ENCODE results near the gene CMTM5. TPM values are rescaled to one million over a fixed set of nuclear protein-coding genes. Genes with fewer than 3 reads are reported as not detected.
"Not testable (repeated sequence)": the region's sequence is repeated elsewhere in the genome, so short reads cannot be mapped to it uniquely, and the experiment has no call there.

CMTM5 gene
- total RNA-seq, 1 experiment from 2014 or later = 0.10 TPM

- no peak for DNase-seq (ENCODE audit: low read depth)
These were observed 1.0 kb downstream of the CMTM5 start for GRCh38 chr14:23377573-23378563.

DNA sequence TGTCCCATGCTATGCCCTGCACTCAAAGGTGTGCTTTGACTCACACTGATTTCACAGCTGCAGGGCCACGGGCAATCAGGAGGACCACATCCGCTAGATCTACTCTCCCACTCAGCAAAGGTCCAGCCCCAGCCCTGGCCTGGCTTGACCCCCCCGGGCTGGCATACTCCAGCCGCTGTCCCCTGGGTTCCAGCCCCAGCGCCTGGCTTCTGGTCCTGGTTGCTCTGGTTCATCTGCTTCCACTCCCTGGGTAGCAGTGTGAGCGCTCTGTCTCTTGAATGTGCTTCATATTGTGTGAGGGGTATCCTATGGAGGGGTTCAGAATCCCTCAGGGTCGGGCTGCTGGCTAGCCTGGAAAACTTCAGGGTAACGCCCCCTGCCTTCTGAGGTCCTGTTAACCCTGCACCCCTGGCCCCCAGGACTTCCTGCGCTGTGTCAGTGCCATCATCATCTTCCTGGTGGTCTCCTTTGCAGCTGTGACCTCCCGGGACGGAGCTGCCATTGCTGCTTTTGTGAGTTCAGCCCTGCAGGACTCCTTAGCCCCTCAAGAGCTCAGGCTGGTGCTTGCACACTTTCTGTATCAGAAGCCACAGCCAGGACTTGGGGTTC is 1.9 kb downstream of the CMTM5 start:
- DNase-seq (ENCODE audit: low read depth) = no peak

- DNase-seq (ENCODE audit: low read depth) = peak; percentile 22
These were observed 2.7 kb downstream of the CMTM5 start for GRCh38 chr14:23379366-23380196.

GRCh38 chr14:23380197-23380914 is 3.5 kb downstream of the CMTM5 start:
- no peak for DNase-seq (ENCODE audit: low read depth)

GRCh38 chr14:23380976-23381375 is 4.1 kb downstream of the CMTM5 start:
- DNase-seq (ENCODE audit: low read depth) = no peak

DNA sequence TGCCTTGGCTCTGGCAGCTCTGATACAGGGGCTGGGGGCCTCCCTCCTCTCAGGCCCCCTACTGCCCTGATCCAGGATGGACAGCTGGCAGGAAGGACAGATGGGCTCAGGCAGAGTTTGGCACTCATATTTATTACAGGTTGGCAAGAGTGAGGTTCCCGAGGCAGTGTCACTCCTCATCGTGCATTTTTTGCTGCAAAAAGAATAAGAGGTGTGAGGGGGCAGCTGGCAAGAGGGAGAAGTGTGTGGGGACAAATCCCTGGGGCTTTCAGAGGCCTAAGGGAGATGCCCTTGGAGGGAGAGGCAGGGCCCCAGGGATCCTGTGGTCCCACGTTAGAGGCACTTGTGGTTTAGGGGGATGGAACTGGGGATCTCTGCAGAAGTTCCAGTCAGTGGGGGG is 5.0 kb downstream of the CMTM5 start:
- DNase-seq (ENCODE audit: low read depth) = no peak

- DNase-seq (ENCODE audit: low read depth) = no peak
These were observed 5.4 kb downstream of the CMTM5 start for GRCh38 chr14:23382276-23382675.

DNA sequence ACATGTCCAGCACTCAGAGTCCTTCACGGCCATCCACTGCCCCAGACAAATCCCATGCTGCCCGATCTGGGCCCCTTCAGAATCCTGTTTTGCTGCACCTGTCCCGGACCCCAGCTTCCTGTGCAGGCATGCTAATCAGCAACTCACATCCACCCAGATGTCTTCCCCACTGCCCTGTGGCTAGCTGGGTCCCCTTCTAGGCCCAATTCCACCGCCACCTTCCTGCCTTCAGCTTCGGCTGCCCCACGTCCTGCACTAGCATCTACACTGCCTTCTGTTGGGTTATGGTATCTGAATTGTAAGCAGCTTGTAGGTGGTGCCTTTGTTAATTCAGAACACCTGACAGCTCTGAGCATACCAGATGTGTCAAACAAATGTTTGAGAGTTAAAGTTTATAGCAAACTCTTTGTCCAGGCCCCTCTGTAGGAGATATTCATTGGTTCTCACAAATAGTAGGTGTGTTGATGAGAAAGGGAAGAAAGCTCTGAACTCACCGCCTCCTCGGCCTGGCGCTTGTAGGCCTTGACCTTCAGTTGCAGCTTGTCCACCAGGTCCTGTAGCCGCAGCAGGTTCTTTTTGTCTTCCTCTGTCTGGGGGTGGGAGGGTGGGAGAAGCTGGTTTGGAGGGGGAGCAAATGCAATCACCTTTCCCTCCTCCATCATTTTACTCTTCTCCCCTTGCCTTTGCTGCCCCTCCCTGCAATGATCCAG is 6.0 kb downstream of the CMTM5 start:
- DNase-seq (ENCODE audit: low read depth) = no peak

DNA sequence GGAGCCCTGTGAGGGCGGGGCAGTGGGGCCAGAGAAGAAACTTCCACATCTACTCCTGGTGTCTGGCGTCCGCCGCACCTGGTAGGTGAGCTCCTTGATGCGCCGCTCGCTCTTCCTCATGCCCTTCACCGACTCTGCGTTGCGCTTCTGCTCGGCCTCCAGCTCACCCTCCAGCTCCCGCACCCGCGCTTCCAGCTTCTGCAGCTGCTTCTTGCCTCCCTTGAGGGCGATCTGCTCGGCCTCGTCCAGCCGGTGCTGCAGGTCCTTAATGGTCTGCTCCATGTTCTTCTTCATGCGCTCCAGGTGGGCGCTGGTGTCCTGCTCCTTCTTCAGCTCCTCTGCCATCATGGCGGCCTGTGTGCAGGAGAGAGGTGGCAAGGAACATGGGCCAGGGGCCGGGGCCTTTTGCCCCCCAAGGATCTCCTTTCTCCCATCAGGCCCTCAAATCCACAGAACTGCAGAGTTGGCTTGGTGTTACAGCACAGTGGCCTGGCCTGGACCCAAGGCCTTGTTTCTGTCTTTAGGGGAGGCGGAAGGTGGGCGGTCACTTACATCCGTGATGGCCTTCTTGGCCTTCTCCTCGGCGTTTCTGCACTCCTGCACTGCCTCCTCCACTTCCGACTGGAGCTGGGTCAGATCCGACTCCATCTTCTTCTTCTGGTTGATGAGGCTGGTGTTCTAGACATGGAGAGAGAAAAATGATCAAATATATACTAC is 7.7 kb downstream of the CMTM5 start:
- DNase-seq (ENCODE audit: low read depth) = no peak

- DNase-seq (ENCODE audit: low read depth) = no peak
These were observed 8.4 kb downstream of the CMTM5 start for GRCh38 chr14:23385244-23385641.

DNA sequence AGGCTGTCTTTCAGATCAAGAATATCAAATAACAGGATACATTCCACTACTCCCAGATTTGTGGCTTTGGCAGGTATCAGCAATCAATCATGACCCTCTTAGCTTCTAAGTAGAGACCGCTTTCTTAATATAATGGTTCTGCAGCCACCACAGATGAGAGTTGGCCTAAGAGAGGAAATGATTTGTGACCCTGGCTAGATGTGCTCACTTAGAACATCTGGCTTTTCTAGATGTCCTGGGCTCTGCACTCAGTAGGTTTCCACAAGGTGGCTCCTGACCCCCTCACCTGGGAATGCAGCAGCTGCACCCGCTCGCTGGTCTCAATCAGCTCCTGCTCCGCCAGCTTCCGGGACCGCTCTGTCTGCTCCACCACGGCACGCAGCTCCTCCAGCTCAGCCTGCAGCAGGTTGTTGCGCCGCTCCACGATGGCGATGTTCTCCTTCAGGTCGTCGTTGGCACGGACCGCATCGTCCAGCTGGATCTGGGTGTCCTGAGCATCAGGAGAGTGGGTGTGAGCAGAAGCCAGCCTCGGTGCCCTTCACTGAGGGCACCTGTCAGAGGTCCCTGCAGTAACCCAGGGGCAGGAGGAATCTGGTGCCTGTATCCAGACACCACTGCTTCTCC is 8.9 kb downstream of the CMTM5 start:
- no peak for DNase-seq (ENCODE audit: low read depth)

DNA sequence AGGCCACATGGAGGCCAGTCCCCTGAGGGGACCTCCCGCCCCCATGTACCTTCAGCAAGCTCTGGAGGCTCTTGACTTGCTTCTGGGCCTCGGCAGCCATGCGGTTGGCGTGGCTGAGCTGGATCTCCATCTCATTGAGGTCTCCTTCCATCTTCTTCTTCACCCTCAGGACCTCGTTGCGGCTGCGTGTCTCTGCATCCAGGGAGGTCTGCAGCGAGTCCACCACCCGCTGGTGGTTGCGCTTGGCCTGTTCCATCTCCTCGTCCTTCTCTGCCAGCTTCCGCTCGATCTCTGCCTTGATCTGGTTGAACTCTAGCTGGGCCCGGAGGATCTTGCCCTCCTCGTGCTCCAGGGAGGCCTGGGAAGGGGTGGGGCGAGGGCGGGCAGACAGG is 9.4 kb downstream of the CMTM5 start:
- not testable (repeated sequence) for DNase-seq (ENCODE audit: low read depth)

GRCh38 chr14:23386999-23387398 is 10.2 kb downstream of the CMTM5 start:
- no peak for DNase-seq (ENCODE audit: low read depth)

DNA sequence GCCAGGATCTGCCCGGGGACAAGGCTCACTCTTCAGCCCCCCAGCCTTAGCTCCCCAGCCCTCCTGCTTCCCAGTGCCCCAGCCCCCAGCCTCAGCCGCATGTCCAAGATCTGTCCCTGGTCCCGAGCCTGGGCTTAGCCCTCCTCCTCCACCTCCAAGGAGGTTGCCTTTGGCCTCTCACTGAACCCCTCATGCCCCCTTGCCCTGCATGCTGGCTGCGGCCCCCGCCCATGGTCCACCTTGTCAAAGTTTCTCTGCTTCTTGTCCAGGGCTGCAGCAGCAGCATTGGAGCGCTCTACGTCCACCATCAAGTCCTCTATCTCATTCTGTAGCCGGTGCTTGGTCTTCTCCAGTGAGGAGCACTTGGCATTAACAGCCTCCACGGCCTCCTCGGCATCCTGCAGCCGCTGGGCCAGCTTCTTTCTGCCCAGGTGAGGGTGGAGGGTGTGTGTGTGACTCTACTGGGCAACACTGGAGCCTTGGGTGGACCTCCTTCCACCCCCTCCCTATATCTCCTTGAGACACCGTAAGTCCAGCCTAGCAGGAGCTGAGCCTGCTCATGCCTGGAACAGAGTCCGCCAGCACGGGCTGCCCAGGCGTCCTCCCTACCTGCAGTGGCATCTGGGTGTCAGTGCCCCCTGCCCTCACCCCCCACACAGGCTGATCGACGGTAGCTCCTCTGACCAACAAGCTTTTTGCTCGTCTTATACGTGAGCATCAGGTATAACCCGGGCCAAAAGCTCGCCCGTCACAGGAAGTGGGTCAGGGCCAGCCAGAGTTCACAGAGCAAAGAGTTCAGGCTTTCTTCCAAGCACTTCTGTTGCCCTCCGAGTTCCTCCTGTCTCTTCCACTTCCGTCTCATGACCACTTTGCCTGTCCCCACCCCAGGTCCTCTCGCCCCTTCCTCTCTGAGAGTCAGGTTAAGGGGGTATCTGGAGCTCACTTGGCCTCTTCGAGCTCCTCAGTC is 11.4 kb downstream of the CMTM5 start:
- no peak for DNase-seq (ENCODE audit: low read depth)

DNA sequence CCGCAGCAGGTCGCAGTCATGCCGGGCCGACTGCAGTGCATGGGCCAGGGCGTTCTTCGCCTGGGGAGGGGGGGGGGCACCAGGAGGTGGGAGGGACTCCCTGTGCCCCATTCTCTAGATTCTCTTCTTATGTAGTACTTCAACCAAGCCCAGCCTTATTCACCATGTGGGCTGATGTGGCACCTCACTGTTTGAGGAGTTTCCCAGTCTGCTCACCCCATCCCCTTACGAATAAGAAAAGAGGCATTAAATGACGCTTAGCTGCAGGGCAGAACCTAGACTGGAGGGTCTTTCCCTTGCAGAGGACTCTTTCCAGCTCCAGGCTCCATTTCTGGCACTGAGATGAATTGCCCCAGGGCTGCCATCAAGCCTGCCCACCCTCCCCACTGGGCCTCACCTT is 12.2 kb downstream of the CMTM5 start:
- DNase-seq (ENCODE audit: low read depth) = no peak

DNA sequence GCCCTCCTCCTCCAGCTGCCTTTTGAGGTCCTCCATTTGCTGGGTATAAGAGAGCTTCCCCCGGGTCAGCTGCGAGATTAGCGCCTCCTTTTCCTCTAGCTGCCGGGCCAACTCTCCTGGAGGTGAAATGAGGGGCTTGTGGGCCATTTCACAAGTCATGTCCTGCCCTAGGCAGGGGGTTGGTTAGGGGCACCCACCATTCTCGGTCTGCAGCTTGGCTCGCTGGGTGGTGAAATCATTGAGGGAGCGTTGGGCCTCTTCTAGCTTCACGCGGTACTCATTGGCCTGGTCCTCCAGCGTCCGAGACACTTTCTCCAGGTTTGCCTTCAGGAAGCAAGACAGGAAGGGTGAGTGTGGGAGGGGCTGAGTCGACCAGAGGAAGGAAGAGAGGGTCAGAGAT is 12.6 kb downstream of the CMTM5 start:
- DNase-seq (ENCODE audit: low read depth) = no peak

- DNase-seq (ENCODE audit: low read depth) = not testable (repeated sequence)
These were observed 13.0 kb downstream of the CMTM5 start for GRCh38 chr14:23389871-23390270.

GRCh38 chr14:23392613-23393012 is 15.8 kb downstream of the CMTM5 start:
- DNase-seq (ENCODE audit: low read depth) = no peak

Data from HT1080 (cell line).